ENCODE results near the gene SYNE1.

GRCh38 chr6:152334555-152334954, 302.6 kb downstream of the SYNE1 start:
- no peak for TF ChIP-seq SUZ12 (IDR thresholded peaks at IDR 0.05; ENCODE audit: extremely low read depth, insufficient read depth, insufficient read length)
- TF ChIP-seq YY1 (IDR thresholded peaks at IDR 0.05; ENCODE audit: insufficient read depth, insufficient read length) = no peak
